PC-3 (cell line): ENCODE results near the gene GPC3. TPM values are rescaled to one million over a fixed set of nuclear protein-coding genes. Genes with fewer than 3 reads are reported as not detected.

Experiments used
- ATAC-seq: fragments of 200-7000 bp; cut with Tn5 transposase; 2 replicates; pipeline ENCODE4 v1.9.1; 2020; ENCODE audit warnings: mild to moderate bottlenecking, moderate library complexity
- BruUV-seq: library from RNA; stranded (reverse); fragments of 400-500 nt; replicated peaks from 2 replicates; lab custom pipeline; 2021; lab: Mats Ljungman, UMichigan
- CTCF ChIA-PET: fragments of 300-600 bp; sonication (Branson Sonifier 250); formaldehyde crosslinking; loops from one replicate; lab custom pipeline; 2022; ENCODE audit warnings: antibody characterized with exemption; lab: Charles Lee
- POLR2A ChIA-PET: fragments of 300-600 bp; sonication (Branson Sonifier 250); formaldehyde crosslinking; loops from one replicate; lab custom pipeline; 2022; ENCODE audit warnings: antibody characterized with exemption; ENCODE audit not compliant: unreplicated experiment; lab: Charles Lee
- DNase-seq: peaks from one replicate; pipeline ENCODE4 v3.0.0-alpha.2; 2015
- H2AFZ ChIP-seq: fragments of 300-600 bp; sonication (generic); 2 replicates; pipeline ENCODE4 v1.6.0; 2016; ENCODE audit warnings: antibody characterized with exemption, low read length
- H3F3A ChIP-seq: fragments of 300-600 bp; sonication (generic); one replicate; pipeline ENCODE4 v1.6.0; 2017; ENCODE audit warnings: antibody characterized with exemption, low read length, control low read depth, mild to moderate bottlenecking; ENCODE audit not compliant: unreplicated experiment
- H3K27ac ChIP-seq: fragments of 300-600 bp; sonication (generic); 2 replicates; pipeline ENCODE4 v1.5.1; 2016; ENCODE audit warnings: mild to moderate bottlenecking, low read length
- H3K27me3 ChIP-seq: fragments of 300-600 bp; sonication (generic); 2 replicates; pipeline ENCODE4 v1.6.1; 2016; ENCODE audit warnings: low read length, mixed read lengths
- H3K36me3 ChIP-seq: fragments of 300-600 bp; sonication (generic); 2 replicates; pipeline ENCODE4 v1.6.1; 2016; ENCODE audit warnings: low read depth, mixed run types, low read length, mixed read lengths
- H3K4me1 ChIP-seq: fragments of 300-600 bp; sonication (generic); 2 replicates; pipeline ENCODE4 v1.5.1; 2016; ENCODE audit warnings: low read length; ENCODE audit not compliant: insufficient read depth
- H3K4me2 ChIP-seq: fragments of 300-600 bp; sonication (generic); 2 replicates; pipeline ENCODE4 v1.6.0; 2016; ENCODE audit warnings: low read length
- H3K4me3 ChIP-seq: fragments of 300-600 bp; sonication (generic); 2 replicates; pipeline ENCODE4 v1.5.1; 2016; ENCODE audit warnings: mild to moderate bottlenecking, low read length, mixed read lengths
- H3K79me2 ChIP-seq: fragments of 300-600 bp; sonication (generic); 2 replicates; pipeline ENCODE4 v1.6.1; 2017; ENCODE audit warnings: low read length, mixed read lengths
- H3K9ac ChIP-seq: fragments of 300-600 bp; sonication (generic); 2 replicates; pipeline ENCODE4 v1.6.0; 2016; ENCODE audit warnings: mild to moderate bottlenecking, low read length
- H3K9me2 ChIP-seq: fragments of 300-600 bp; sonication (generic); replicated peaks from 2 replicates; pipeline ENCODE4 v1.6.1; 2016; ENCODE audit warnings: mixed run types, low read length, mixed read lengths
- H3K9me3 ChIP-seq: fragments of 300-600 bp; sonication (generic); 2 replicates; pipeline ENCODE4 v1.6.1; 2016; ENCODE audit warnings: low read length, mixed read lengths
- H4K20me1 ChIP-seq: fragments of 300-600 bp; sonication (generic); 2 replicates; pipeline ENCODE4 v1.6.1; 2016; ENCODE audit warnings: low read length, mixed read lengths
- EZH2 ChIP-seq: fragments of 300-600 bp; sonication (generic); IDR thresholded peaks from one replicate; pipeline ENCODE4 v1.6.1; 2017; ENCODE audit warnings: antibody characterized with exemption, mild to moderate bottlenecking, low read length; ENCODE audit not compliant: unreplicated experiment
- EZH2phosphoT487 ChIP-seq: fragments of 300-600 bp; sonication (generic); IDR thresholded peaks from 2 replicates; pipeline ENCODE4 v1.6.1; 2018; ENCODE audit warnings: mild to moderate bottlenecking, antibody characterized with exemption, low read length, borderline replicate concordance
- intact Hi-C: fragments of 100-400 bp; cut with micrococcal nuclease; formaldehyde crosslinking; loops from 2 replicates; pipeline ENCODE4 v1.9.0; 2023
- total RNA-seq: library from RNA; depleted of rRNA; stranded (reverse); fragments of >200 nt; gene quantifications from 2 replicates; pipeline ENCODE4 v1.2.3, GENCODE V29; 2014
- TF ChIP-seq, protein P1 (sequence below): fragments of 300-600 bp; sonication (generic); conservative IDR thresholded peaks from 2 replicates; pipeline ENCODE4 v1.5.1; 2017; ENCODE audit warnings: antibody characterized with exemption, low read depth, mild to moderate bottlenecking, low read length

GPC3 gene
- total RNA-seq, 1 experiment from 2014 or later, result not detected

DNA sequence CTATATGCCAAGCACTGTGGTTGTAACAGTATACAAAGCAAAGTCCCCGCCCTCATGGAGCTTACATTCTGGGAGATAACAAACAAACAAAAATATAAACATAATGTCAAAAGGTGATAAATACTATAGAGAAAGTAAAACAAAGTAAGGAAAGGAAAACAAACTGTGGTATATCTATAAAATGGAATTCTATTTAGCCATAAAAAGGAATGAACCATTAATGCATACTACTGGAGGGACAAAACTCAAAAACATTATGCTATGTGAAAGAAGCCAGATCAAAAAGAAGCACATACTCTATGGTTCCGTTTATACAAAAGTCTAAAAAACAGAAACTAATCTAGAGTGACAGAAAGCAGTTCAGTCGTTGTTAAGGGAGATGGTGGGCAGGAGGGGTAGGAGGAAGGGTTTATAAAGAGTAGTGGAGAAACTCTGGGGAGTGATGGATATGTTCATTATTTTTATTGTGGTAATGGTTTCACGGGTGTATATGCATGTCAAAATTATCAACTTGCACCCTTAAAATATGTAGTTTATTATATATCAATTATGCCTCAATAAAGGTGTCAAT is 31.5 kb downstream of the GPC3 start:
- no peaks in the 10 kb centered on the region for H3K9me2 ChIP-seq
- no peak overlapping the region for H3K4me2 ChIP-seq
- no peaks in the 10 kb centered on the region for H3K36me3 ChIP-seq
- H3K79me2 ChIP-seq, result no peaks in the 10 kb centered on the region
- no peak for TF ChIP-seq EZH2
- TF ChIP-seq, protein P1, sequence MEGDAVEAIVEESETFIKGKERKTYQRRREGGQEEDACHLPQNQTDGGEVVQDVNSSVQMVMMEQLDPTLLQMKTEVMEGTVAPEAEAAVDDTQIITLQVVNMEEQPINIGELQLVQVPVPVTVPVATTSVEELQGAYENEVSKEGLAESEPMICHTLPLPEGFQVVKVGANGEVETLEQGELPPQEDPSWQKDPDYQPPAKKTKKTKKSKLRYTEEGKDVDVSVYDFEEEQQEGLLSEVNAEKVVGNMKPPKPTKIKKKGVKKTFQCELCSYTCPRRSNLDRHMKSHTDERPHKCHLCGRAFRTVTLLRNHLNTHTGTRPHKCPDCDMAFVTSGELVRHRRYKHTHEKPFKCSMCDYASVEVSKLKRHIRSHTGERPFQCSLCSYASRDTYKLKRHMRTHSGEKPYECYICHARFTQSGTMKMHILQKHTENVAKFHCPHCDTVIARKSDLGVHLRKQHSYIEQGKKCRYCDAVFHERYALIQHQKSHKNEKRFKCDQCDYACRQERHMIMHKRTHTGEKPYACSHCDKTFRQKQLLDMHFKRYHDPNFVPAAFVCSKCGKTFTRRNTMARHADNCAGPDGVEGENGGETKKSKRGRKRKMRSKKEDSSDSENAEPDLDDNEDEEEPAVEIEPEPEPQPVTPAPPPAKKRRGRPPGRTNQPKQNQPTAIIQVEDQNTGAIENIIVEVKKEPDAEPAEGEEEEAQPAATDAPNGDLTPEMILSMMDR, result no peak
- intact Hi-C loops, result no loop called here
- no peaks in the 10 kb centered on the region for H3F3A ChIP-seq
- no peaks in the 10 kb centered on the region for H4K20me1 ChIP-seq
- no peak overlapping the region for H3K27ac ChIP-seq
- H3K4me3 ChIP-seq, result no peak overlapping the region
- H3K9me3 ChIP-seq, result no peaks in the 10 kb centered on the region
- no peaks in the 10 kb centered on the region for H3K4me1 ChIP-seq
- ChIA-PET POLR2A (no interaction called here), CTCF (no interaction called here)
- H3K27me3 ChIP-seq, result 0 out of 2 replicates have a peak, but pooled peaks cover 12% of the 10 kb centered on the region
- no TSS peak for BruUV-seq
- ATAC-seq, result no peak
- no peak overlapping the region for H2AFZ ChIP-seq
- no peak overlapping the region for H3K9ac ChIP-seq
- no peak for DNase-seq

DNA sequence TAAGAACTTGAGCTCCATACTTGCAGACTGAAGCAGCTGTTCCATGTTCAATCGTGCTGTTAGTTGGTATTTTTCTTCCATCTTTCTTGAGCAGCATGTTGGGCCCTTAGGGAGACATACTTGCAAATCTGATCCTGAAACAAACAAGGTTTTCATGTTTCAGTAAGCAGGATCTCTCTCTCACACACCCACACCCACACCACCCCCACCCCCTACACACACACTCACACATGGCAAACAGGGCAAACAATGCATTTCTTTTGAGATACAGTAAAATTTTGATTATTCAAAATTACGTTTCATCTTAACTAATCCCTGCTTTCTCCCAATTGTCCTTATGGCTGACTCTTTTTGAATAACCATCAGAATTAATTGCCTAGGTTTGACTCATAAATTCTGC is 32.3 kb downstream of the GPC3 start:
- Histone ChIP-seq H3K27me3 (peaks cover 18% of the 10 kb centered on the region; the same call in 1 of the 2 replicates), H3F3A (no peaks in the 10 kb centered on the region), H3K4me1 (no peaks in the 10 kb centered on the region), H3K9me3 (no peaks in the 10 kb centered on the region), H3K9ac (no peak overlapping the region), H3K27ac (no peak overlapping the region), H3K79me2 (no peaks in the 10 kb centered on the region), H3K36me3 (no peaks in the 10 kb centered on the region), H2AFZ (no peak overlapping the region), H3K9me2 (no peaks in the 10 kb centered on the region), H3K4me2 (no peak overlapping the region), H4K20me1 (no peaks in the 10 kb centered on the region), H3K4me3 (no peak overlapping the region)
- POLR2A ChIA-PET, result no interaction called here
- intact Hi-C loops, result no loop called here
- DNase-seq, result no peak
- CTCF ChIA-PET, result no interaction called here
- TF ChIP-seq EZH2, result no peak
- no TSS peak for BruUV-seq
- ATAC-seq, result no peak

DNA sequence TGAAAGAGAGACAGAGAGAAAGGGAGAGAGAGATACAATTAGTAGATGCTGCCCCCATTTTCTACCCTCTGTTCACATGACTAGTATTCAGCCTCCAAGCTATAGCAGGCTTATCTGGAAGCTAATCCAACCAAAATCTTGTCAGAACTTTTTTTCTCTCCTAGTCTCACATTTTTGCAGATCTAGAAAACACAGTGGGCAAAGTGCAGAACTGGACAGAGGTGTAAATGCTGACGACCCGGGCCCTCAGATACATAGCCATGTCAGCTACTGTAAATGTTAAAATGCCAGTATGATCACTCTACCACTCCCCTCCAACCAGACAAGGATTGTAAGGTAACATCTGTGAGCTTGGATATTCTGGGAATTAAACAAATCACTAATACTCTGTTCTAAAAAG is 34.3 kb downstream of the GPC3 start:
- CTCF ChIA-PET, result no interaction called here
- Histone ChIP-seq H3K9me2 (no peaks in the 10 kb centered on the region), H3K4me3 (no peak overlapping the region), H3K9me3 (no peaks in the 10 kb centered on the region), H3K36me3 (no peaks in the 10 kb centered on the region), H3F3A (no peaks in the 10 kb centered on the region), H3K27ac (no peak overlapping the region), H3K9ac (no peak overlapping the region), H3K4me2 (no peak overlapping the region), H3K4me1 (no peaks in the 10 kb centered on the region), H4K20me1 (no peaks in the 10 kb centered on the region), H3K27me3 (peaks cover 31% of the 10 kb centered on the region), H3K79me2 (no peaks in the 10 kb centered on the region), H2AFZ (no peak overlapping the region)
- intact Hi-C loops, result no loop called here
- DNase-seq (no peak), ATAC-seq (no peak)
- POLR2A ChIA-PET, result no interaction called here
- no TSS peak for BruUV-seq
- no peak for TF ChIP-seq EZH2phosphoT487
- TF ChIP-seq, protein P1, result no peak
- TF ChIP-seq EZH2, result no peak
